GM23338 (cell line): ENCODE results near the gene MYO9B. TPM values are rescaled to one million over a fixed set of nuclear protein-coding genes. Genes with fewer than 3 reads are reported as not detected.

Source experiments
- ATAC-seq: fragments of 200-7000 bp; cut with Tn5 transposase; 3 replicates; pipeline ENCODE4 v1.9.1; 2020
- DNase-seq: peaks from one replicate; pipeline ENCODE4 v3.0.0-alpha.2; 2015; ENCODE audit warnings: low spot score
- H2AFZ ChIP-seq: fragments of 200-600 bp; sonication (generic); 2 replicates; pipeline ENCODE4 v1.8.0; 2016; ENCODE audit warnings: antibody characterized with exemption, mild to moderate bottlenecking, moderate library complexity
- H3F3A ChIP-seq: fragments of 200-600 bp; sonication (generic); replicated peaks from 2 replicates; pipeline ENCODE4 v1.8.0; 2017; ENCODE audit warnings: antibody characterized with exemption, mixed run types, low read depth
- H3K27ac ChIP-seq: fragments of 200-600 bp; sonication (generic); 2 replicates; pipeline ENCODE4 v1.6.1; 2016; ENCODE audit warnings: low read depth
- H3K27me3 ChIP-seq: fragments of 200-600 bp; sonication (generic); 2 replicates; pipeline ENCODE4 v1.8.0; 2016; ENCODE audit warnings: mild to moderate bottlenecking, mixed run types, moderate library complexity; ENCODE audit not compliant: insufficient read depth
- H3K36me3 ChIP-seq: fragments of 200-600 bp; sonication (generic); 2 replicates; pipeline ENCODE4 v1.8.0; 2016; ENCODE audit warnings: mild to moderate bottlenecking; ENCODE audit not compliant: insufficient read depth
- H3K4me1 ChIP-seq: fragments of 200-600 bp; sonication (generic); 2 replicates; pipeline ENCODE4 v1.8.0; 2016; ENCODE audit warnings: mild to moderate bottlenecking, moderate library complexity; ENCODE audit not compliant: insufficient read depth
- H3K4me2 ChIP-seq: fragments of 200-600 bp; sonication (generic); 2 replicates; pipeline ENCODE4 v1.7.1; 2017; ENCODE audit warnings: mixed run types
- H3K4me3 ChIP-seq: fragments of 200-600 bp; sonication (generic); 2 replicates; pipeline ENCODE4 v1.6.1; 2016; ENCODE audit warnings: mixed run types
- H3K79me2 ChIP-seq: fragments of 200-600 bp; sonication (generic); replicated peaks from 2 replicates; pipeline ENCODE4 v1.8.0; 2017; ENCODE audit warnings: mild to moderate bottlenecking; ENCODE audit not compliant: insufficient read depth
- H3K9me2 ChIP-seq: fragments of 200-600 bp; sonication (generic); 2 replicates; pipeline ENCODE4 v1.8.0; 2017; ENCODE audit not compliant: insufficient read depth
- H4K20me1 ChIP-seq: fragments of 200-600 bp; sonication (generic); replicated peaks from 2 replicates; pipeline ENCODE4 v1.8.0; 2017; ENCODE audit warnings: mild to moderate bottlenecking; ENCODE audit not compliant: insufficient read depth
- H3K27ac Mint-ChIP-seq: 2 replicates; pipeline ENCODE4 v1.8.0; 2020; ENCODE audit warnings: inconsistent platforms, mild to moderate bottlenecking, moderate library complexity, mixed read lengths
- H3K27me3 Mint-ChIP-seq: 3 replicates; pipeline ENCODE4 v1.8.0; 2022; ENCODE audit warnings: low read depth, mild to moderate bottlenecking, moderate library complexity, mixed read lengths, inconsistent platforms; ENCODE audit not compliant: insufficient read depth, poor library complexity
- H3K36me3 Mint-ChIP-seq: 3 replicates; pipeline ENCODE4 v1.8.0; 2021; ENCODE audit warnings: low read depth, mild to moderate bottlenecking, inconsistent platforms, moderate library complexity, mixed read lengths
- H3K4me1 Mint-ChIP-seq: 3 replicates; pipeline ENCODE4 v1.8.0; 2020; ENCODE audit warnings: mild to moderate bottlenecking, inconsistent platforms, mixed read lengths
- H3K4me3 Mint-ChIP-seq: 3 replicates; pipeline ENCODE4 v1.8.0; 2021; ENCODE audit warnings: moderate library complexity, mild to moderate bottlenecking, inconsistent platforms, mixed read lengths
- H3K9me3 Mint-ChIP-seq: 3 replicates; pipeline ENCODE4 v1.8.0; 2020; ENCODE audit warnings: moderate library complexity, mild to moderate bottlenecking, inconsistent platforms, mixed read lengths
- CREB1 ChIP-seq: fragments of 250-450 bp; sonication (Bioruptor Pico); IDR thresholded peaks from 2 replicates; pipeline ENCODE4 v1.5.0; 2020; ENCODE audit warnings: low read depth, mild to moderate bottlenecking, moderate library complexity
- JUNB ChIP-seq: IDR thresholded peaks from one replicate; pipeline ENCODE4 v1.6.1; 2016; ENCODE audit warnings: antibody characterized with exemption; ENCODE audit not compliant: unreplicated experiment
- NANOG ChIP-seq: IDR thresholded peaks from 2 replicates; pipeline ENCODE4 v1.6.1; 2016; ENCODE audit warnings: antibody characterized with exemption, borderline replicate concordance
- POLR2AphosphoS5 ChIP-seq: IDR thresholded peaks from 2 replicates; pipeline ENCODE4 v1.6.1; 2016; ENCODE audit warnings: antibody characterized with exemption, low read depth
- ZNF331 ChIP-seq: fragments of 250-450 bp; sonication (Bioruptor Pico); IDR thresholded peaks from 2 replicates; pipeline ENCODE4 v1.5.0; 2020; ENCODE audit warnings: low read depth, mild to moderate bottlenecking, moderate library complexity
- polyA plus RNA-seq: library from polyadenylated mRNA; unstranded; fragments of >200 nt; fragmentation: Nextera tagmentation; extraction: Ambion mirVana; gene quantifications from 2 replicates; pipeline ENCODE4 v1.2.1, GENCODE V29; 2016
- total RNA-seq: library from RNA; depleted of rRNA; stranded (reverse); fragments of >200 nt; shearing (Covaris generic); gene quantifications from 2 replicates; pipeline ENCODE4 v1.2.3, GENCODE V29; 2014
- TF ChIP-seq, protein P1 (sequence below): IDR thresholded peaks from one replicate; pipeline ENCODE4 v1.6.1; 2018; ENCODE audit warnings: antibody characterized with exemption; ENCODE audit not compliant: unreplicated experiment
- TF ChIP-seq, protein P2 (sequence below): fragments of 250-450 bp; sonication (Bioruptor Pico); IDR thresholded peaks from 2 replicates; pipeline ENCODE4 v1.5.0; 2020; ENCODE audit warnings: mild to moderate bottlenecking, moderate library complexity

Gene MYO9B
- total and polyA plus RNA-seq, 2 experiments from 2014 or later, result 28.7 to 61.3 TPM

DNA sequence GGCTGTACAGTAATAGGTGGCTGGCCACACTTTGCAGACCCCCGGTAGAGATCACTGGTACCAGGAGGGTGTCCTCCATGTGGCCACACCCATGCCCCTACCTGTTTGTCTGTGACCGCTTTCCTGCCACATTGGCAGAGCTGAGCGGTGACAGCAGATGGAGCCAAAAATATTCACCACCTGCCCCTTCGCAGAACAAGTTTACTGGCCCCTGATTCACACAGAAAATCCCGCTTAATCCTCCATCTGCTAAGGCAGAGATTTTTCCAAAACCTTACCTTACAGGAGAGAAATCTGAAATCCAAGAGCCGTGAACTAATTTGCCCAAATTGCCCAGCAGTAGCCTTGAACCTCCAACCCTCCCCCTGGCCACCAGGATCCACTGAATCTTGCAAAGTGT, 52.1 kb downstream of the MYO9B start:
- H3K27ac Mint-ChIP-seq, result no peak overlapping the region
- no peaks in the 10 kb centered on the region for H3K9me2 ChIP-seq
- peaks cover 2% of the 10 kb centered on the region; the same call in 1 of the 2 replicates for H3K79me2 ChIP-seq
- peaks cover 20% of the 10 kb centered on the region for H3K4me1 Mint-ChIP-seq
- H3K27me3 Mint-ChIP-seq, result peaks cover 15% of the 10 kb centered on the region
- H3K36me3 ChIP-seq, result no peaks in the 10 kb centered on the region
- no peak overlapping the region for H3K4me3 Mint-ChIP-seq
- no peak overlapping the region for H3K27ac ChIP-seq
- 0 out of 2 replicates have a peak, but pooled peaks cover 4% of the 10 kb centered on the region for H3F3A ChIP-seq
- H4K20me1 ChIP-seq, result no peaks in the 10 kb centered on the region; the same call in 1 of the 2 replicates
- peaks cover 15% of the 10 kb centered on the region; the same call in 1 of the 3 replicates for H3K36me3 Mint-ChIP-seq
- no peaks in the 10 kb centered on the region for H3K27me3 ChIP-seq
- no peaks in the 10 kb centered on the region for H3K9me3 Mint-ChIP-seq
- H3K4me3 ChIP-seq, result no peak overlapping the region
- H3K4me1 ChIP-seq, result peaks cover 20% of the 10 kb centered on the region
- H3K4me2 ChIP-seq, result no peak overlapping the region
- no peak for TF ChIP-seq NANOG
- no peak for TF ChIP-seq CREB1 (CRISPR knock-in tag)
- no peak for TF ChIP-seq ZNF331 (CRISPR knock-in tag)
- TF ChIP-seq POLR2AphosphoS5, result no peak
- TF ChIP-seq, protein P1, sequence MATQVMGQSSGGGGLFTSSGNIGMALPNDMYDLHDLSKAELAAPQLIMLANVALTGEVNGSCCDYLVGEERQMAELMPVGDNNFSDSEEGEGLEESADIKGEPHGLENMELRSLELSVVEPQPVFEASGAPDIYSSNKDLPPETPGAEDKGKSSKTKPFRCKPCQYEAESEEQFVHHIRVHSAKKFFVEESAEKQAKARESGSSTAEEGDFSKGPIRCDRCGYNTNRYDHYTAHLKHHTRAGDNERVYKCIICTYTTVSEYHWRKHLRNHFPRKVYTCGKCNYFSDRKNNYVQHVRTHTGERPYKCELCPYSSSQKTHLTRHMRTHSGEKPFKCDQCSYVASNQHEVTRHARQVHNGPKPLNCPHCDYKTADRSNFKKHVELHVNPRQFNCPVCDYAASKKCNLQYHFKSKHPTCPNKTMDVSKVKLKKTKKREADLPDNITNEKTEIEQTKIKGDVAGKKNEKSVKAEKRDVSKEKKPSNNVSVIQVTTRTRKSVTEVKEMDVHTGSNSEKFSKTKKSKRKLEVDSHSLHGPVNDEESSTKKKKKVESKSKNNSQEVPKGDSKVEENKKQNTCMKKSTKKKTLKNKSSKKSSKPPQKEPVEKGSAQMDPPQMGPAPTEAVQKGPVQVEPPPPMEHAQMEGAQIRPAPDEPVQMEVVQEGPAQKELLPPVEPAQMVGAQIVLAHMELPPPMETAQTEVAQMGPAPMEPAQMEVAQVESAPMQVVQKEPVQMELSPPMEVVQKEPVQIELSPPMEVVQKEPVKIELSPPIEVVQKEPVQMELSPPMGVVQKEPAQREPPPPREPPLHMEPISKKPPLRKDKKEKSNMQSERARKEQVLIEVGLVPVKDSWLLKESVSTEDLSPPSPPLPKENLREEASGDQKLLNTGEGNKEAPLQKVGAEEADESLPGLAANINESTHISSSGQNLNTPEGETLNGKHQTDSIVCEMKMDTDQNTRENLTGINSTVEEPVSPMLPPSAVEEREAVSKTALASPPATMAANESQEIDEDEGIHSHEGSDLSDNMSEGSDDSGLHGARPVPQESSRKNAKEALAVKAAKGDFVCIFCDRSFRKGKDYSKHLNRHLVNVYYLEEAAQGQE, result no peak
- TF ChIP-seq, protein P2, sequence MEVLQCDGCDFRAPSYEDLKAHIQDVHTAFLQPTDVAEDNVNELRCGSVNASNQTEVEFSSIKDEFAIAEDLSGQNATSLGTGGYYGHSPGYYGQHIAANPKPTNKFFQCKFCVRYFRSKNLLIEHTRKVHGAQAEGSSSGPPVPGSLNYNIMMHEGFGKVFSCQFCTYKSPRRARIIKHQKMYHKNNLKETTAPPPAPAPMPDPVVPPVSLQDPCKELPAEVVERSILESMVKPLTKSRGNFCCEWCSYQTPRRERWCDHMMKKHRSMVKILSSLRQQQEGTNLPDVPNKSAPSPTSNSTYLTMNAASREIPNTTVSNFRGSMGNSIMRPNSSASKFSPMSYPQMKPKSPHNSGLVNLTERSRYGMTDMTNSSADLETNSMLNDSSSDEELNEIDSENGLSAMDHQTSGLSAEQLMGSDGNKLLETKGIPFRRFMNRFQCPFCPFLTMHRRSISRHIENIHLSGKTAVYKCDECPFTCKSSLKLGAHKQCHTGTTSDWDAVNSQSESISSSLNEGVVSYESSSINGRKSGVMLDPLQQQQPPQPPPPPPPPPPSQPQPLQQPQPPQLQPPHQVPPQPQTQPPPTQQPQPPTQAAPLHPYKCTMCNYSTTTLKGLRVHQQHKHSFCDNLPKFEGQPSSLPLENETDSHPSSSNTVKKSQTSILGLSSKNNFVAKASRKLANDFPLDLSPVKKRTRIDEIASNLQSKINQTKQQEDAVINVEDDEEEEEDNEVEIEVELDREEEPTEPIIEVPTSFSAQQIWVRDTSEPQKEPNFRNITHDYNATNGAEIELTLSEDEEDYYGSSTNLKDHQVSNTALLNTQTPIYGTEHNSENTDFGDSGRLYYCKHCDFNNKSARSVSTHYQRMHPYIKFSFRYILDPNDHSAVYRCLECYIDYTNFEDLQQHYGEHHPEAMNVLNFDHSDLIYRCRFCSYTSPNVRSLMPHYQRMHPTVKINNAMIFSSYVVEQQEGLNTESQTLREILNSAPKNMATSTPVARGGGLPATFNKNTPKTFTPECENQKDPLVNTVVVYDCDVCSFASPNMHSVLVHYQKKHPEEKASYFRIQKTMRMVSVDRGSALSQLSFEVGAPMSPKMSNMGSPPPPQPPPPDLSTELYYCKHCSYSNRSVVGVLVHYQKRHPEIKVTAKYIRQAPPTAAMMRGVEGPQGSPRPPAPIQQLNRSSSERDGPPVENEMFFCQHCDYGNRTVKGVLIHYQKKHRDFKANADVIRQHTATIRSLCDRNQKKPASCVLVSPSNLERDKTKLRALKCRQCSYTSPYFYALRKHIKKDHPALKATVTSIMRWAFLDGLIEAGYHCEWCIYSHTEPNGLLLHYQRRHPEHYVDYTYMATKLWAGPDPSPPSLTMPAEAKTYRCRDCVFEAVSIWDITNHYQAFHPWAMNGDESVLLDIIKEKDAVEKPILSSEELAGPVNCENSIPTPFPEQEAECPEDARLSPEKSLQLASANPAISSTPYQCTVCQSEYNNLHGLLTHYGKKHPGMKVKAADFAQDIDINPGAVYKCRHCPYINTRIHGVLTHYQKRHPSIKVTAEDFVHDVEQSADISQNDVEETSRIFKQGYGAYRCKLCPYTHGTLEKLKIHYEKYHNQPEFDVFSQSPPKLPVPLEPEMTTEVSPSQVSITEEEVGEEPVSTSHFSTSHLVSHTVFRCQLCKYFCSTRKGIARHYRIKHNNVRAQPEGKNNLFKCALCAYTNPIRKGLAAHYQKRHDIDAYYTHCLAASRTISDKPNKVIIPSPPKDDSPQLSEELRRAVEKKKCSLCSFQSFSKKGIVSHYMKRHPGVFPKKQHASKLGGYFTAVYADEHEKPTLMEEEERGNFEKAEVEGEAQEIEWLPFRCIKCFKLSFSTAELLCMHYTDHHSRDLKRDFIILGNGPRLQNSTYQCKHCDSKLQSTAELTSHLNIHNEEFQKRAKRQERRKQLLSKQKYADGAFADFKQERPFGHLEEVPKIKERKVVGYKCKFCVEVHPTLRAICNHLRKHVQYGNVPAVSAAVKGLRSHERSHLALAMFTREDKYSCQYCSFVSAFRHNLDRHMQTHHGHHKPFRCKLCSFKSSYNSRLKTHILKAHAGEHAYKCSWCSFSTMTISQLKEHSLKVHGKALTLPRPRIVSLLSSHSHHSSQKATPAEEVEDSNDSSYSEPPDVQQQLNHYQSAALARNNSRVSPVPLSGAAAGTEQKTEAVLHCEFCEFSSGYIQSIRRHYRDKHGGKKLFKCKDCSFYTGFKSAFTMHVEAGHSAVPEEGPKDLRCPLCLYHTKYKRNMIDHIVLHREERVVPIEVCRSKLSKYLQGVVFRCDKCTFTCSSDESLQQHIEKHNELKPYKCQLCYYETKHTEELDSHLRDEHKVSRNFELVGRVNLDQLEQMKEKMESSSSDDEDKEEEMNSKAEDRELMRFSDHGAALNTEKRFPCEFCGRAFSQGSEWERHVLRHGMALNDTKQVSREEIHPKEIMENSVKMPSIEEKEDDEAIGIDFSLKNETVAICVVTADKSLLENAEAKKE (CRISPR knock-in tag), result no peak
- no peak for TF ChIP-seq JUNB
- ATAC-seq, result no peak
- no peak for DNase-seq
- H2AFZ ChIP-seq, result no peak overlapping the region
